Left hindlimb (tissue), 1 donor: Measurements from ENCODE around the gene CACNA1F.

Source experiments
- DNase-seq: peaks from one replicate; pipeline ENCODE4 v3.0.0-alpha.2; 2018

CACNA1F gene

DNA sequence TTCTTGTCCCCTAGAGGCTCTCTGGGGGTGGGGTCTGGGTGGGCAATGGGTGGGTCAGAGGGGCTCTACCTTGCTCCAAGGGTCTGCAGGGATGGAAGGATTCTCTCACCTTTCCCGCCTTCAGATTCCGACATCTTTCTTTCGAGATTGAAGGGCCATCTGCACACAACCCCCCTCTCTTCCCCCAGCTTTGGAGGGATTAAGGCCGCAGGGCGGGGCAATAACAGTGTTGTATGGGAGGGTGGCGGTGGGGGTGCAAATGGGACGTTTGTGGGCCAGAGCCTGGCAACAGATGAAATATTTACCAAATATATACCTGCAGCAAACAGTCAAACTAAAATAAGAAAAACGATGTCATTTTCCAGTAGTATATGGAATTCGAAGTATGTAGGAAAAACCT is at the start of gene CACNA1F:
CACNA1F (minus strand) TSS at position 165 of the 400 bp plus-strand sequence; CDS start at position 134, 31 bp downstream.
- DNase-seq = no peak

DNA sequence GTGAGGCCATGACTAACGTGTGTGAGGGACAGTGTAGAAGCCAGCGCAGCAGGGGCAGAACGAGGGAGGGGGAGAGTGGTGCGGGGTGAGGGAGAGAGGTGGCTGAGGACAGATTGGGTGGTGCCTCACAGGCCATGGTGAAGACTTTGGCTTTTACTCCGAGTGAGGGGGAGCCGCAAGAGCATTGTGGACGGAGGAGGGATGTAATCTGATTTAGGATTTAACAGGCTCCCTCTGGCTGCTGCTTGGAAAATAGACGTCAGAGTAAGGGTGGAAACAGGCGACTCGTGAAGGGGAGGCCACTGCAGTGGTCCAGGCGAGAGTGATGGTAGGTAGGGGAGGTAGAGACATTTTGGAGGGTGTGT is 49.5 kb upstream of the CACNA1F start:
- peak; percentile 36 for DNase-seq

DNA sequence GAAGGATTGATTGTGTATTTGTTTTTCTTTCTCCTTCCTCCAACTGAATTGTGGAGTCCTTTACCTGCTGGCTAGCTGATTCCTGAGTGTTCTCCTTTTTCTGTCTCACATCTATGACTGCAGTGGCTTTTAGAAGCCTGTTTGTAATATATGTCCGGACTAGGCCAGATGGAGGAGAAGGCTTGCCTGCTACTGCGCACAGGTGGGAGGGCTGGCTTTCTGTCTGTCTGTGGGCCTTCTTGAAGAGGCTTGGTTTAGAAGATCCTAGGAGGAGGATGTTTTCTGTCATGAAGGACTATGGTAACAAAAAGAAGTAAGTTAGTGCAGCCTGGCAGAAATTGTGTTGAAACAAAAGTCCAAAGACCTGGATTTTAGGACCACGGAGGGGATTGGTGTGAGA is 44.9 kb upstream of the CACNA1F start:
- no peak for DNase-seq

DNA sequence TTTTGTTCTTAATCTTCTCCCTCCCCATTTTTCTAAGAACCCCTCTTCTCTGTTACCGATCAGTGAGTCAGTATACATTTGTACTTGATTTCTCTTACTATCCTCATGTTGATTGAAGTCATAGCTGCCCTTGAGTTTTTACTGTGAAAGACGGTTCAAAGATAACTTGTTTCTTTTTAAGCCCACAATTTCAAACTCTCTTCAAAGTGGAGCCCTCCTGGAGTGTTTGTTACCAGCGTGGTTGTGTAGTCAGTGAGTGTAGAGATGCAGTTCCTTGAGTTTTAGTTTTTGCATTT is 44.3 kb upstream of the CACNA1F start:
- DNase-seq = no peak

DNA sequence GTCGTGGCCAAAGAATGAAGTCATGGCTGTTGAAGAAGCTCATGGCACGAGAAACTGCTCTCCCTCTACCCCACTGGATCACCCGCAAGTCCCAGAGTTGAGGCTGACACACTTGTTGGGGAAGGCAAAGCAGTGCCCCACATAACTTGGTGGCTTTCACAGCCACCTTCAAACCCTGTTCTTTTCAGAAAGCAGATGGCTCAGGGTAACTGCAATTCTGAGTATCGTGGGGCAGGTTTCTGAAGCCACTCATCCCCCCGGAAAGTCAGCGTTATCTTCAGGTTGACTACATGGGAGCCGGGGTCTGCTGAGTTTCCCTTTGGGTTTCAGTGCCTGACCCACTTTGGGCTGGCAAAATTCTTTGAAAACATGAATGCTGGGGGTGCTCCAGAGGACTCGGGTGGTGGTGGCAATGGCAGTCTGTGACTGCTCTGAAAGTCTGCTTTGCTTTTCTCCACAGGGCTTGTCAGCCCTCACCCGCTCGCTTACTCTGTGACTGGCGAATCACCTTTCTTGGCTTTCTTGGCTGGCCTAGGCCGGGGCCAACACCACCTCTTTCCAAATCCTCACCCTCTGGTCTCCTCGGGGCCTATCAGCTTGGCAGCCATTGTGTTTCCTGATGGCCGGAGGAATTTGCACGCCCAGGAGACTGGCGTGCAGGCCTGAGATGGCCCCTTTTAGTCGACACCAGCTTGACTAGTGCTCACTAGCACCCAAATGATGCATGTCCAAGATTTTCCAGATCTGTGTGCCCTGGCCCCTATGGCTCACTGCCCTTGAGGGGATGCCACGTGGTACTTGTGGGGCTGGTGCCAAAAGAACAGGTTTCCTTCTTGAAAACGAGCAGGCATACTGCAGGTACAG is 43.8 kb upstream of the CACNA1F start:
- DNase-seq = no peak

DNA sequence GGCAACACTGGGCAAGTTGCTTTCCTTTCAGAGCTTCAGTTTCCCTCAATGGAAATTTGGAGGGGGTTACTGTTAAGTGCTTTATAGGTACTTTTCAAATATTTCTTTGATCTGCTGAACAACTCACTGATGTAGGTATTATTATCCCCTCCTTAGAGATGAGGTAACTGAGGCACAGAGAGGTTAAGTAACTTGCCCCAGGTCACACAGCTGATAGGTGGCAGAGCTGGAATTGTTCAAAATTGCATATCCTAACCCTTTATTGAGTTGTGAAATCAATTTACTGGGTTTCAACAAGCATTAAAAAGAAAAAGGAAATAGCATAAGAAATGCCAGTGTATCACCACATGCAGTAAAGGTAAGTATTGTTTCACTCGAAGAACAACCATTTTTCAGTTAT is 43.1 kb upstream of the CACNA1F start:
- DNase-seq = no peak

DNA sequence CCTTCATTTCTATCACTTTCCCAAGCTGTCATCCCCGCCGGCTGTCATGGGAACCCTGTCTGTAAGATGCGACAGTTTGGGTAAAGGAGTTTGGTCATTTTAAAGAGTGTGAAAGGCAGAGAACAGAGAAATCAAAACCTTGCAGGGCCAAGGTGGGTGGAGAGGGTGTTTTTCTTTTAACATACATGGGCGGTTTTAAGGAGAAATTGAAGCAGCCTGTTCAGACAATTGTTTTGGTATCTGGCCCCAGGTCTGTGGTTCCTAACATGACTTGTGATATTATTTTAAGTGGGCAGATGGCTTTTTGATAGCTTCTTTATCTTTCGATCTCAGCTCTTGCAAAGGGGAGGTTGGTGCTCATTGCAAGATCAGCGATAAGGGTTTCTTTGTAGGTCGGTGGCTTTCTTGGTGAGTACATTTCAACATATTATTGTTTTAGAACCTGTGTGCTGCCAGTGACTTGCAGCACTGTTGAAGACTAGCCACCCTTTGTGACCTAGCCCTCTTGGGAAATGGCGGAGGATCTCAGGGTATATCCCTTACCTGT is 40.1 kb upstream of the CACNA1F start:
- DNase-seq = no peak

DNA sequence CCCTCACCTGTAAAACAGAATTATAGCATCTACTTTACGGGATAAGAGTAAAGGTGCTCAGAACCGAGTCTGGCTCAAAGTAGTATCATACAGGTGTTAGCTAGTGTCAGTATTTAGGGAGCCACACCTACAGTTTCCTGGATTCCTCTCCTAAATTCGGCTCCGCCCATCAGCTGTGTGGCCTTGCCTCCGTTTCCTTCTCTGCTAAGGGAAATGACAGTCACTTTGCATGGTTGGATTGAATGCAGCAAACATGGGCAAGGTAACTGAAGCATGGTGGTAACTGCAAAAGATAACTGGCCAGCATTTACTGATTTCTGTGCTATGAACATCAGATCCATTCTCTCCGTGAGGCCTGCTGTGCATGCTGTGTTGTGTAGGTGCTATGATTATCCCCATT is 39.3 kb upstream of the CACNA1F start:
- DNase-seq = no peak

DNA sequence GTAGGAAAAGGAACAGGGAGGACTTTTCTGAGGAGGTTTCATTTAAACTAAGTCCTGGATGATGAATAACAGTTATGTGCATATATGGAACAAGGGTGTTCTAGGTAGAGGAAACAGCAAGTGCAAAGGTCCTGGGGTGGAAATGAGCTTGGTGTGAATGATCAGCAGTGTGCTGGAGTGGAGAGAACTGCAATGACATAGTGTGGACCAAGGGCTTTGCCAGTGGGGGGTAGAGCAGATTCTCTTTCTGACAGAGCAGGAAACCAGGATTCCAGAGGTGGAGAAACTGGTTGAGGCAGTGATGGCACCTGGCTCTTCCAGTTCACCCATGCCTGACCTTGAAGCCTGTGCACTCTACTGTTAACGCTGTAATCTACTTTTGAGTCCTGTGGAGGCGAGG is 38.2 kb upstream of the CACNA1F start:
- DNase-seq = no peak

DNA sequence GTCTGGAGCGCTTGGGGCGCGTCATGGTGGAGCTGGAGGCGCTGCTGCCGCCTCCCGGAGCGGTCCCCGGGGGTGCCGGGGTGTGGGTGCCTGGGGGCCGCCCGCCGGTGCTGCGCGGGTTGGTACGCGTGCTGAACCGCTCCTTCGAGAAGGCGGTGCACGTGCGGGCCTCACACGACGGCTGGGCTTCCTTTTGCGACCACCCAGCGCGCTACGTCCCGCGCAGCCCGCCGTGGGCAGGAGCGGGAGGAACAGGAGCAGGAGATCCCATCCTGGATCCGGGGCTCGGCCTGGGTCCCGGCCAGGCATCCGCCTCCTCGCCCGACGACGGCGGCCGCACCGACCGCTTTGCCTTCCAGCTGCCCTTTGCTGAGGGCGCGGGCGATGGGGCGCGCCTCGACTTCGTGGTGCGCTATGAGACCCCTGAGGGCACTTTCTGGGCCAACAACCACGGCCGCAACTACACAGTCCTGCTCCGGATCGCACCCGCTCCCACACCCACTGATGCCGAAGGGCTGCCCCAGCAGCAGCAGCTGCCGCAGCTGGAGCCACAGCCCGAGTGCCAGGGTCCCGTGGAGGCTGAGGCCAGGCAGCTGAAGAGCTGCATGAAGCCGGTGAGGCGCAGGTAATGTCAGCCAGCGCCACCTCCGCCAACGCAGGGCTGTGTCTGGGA is 37.2 kb upstream of the CACNA1F start:
- DNase-seq = no peak

DNA sequence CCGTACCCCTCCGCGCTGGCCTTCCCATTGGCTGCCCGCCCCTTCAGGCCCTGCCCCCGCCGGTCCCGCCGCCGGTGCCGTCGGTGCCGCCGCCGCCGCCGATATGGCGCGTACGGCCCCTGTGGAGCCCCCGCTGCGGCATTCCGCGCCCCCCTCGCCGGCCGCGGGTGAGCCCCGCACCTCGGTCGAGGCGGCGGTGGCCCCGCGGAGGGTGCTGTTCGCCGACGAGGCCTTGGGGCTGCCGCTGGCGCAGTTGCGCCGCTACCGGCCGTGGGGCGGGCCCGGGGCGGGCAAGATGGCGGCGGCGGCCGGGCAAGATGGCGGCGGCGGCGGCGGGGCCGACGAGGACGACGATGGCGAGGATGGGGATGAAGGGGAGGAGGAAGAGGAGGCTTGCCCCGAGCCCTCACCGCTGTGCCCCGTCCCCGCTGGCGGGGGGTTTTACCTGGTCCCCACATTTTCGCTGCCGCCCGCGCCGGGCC is 36.7 kb upstream of the CACNA1F start, which contains the start of gene PPP1R3F:
PPP1R3F (plus strand) TSS at position 27 of the 482 bp plus-strand sequence; CDS start at position 104, 77 bp downstream.
- DNase-seq = no peak

DNA sequence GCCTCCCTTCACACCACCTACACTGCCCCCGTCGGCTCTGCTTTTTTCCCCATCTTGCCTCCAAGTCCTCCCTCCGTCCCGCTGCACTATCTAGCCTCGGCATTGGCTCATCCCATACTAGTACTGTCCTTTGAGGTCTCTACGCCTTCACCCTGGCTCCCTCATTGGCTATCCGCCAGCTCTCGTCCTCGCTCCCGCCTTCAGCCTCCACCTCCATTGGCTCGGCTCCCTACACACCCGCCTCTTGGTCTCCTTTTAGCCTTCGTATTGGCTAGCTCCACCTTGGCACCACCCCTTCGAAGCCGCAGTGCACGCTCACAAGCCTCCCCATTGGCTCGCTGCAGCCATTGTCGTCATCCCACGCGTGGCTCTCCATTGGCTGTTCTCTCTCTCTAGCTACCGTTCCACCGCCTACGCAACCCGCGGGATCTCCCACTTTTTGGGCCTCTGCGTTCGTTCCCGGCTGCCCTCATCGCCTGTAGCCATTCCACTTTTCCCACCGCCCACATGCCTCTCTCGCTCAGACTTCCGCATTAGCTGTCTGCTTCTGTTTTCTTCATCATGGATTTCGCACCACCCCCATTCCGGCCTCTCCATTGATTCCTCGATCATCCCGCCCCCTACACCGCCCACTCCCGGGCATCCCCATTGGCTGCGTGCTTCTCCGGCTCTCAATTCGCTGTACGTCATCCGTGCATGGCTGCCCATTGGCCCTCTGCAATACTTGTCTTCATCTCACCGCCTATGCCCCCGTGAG is 36.0 kb upstream of the CACNA1F start:
- peak; percentile 97 for DNase-seq

DNA sequence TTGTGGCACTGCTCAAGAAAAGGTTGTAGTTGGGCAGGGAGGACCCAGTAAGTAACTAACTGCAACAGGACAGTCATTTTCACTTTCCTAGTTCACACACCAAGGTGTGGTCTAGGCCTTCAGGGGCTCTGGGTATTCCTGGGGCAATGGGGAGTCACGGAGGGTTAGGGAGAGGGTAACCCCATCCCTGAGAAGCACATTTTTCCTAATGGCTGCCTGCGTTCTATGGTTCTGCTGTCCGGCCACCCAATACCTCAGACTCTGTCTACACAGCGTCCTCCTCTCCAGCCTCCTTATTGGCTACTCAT is 35.5 kb upstream of the CACNA1F start:
- no peak for DNase-seq

DNA sequence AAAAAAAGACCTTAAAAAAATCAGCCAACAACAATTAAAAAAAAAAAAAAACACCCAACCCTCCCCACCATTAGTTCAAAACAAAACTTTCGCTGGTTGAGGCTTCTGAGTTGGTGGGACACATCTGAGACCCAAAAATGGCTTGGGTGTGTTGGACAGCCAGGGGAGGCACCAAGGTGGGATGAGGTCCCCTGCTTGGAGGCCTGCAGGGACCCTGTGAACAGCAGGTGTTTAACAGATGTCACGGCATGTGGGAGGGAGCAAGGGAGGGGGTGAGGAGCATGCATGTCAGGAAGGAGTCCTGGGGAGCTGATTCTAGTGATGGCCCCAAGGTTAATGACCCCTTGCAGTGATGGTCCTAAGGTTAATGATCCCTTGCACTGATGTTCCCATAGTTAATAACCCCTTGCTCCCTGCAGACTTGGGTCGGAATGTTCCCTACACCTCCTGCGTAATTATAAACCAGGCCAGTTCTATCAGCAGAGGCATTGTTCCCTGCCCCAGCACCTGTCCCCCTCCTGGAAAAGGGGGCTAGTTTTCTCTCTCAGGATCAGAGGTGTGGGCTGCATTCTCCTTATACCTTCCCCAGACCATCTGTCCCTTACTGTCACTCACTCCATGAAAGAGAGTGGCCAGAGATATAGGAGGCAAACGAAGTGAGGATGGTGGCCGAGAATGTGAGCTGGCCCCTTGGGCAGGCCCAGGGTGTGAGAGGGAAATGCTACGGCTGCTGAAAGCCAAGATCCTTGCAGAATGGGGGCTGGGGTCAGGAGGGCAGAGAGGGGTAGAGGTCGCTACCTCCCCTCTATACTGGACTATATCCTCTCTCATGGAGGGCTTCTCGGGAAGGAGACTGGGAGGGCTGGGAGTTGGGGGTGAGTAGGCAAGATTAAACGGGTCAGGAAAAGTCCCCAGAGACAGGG is 33.6 kb upstream of the CACNA1F start:
- DNase-seq = no peak

DNA sequence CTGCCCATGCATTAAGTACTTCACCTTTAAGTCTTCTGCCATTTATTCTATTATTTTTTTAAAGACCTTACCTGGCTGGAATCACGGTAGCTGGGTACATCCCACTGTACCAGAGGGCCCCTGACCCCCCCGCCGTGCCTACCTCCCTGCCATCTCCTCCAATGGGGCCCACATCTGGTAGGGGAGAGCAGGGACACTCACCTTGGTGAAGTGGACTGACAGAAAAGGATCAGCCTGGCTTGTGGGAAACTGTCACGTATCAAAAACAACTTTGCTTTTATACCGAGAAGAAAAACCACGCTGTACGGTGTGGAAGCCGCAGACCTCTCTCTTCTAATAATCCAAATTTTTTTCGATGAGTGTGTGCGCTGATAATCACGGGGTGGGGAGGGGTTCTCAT is 31.3 kb upstream of the CACNA1F start, which contains the start of gene FOXP3:
FOXP3 (minus strand) TSS at position 251 of the 400 bp plus-strand sequence. CDS start 6,205 bp downstream, outside the sequence.
- no peak for DNase-seq

DNA sequence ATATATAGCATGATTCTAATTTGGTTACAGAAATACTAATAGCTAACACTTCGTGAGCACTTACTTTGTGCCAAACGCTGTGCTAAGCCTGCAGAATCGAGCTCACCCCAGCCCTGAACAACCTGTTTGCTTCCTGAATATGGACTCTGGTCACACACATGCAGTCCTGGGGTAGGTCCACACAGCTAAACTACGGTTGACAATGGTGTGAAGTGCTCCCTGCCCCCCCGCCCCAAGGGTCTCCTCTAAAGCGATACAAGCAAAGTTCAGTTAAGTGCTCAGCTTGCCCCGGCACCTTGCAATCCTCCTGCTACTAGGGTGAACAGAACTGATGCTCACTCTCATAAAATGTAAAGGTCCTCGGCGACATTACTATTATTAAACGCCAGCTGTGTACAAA is 30.5 kb upstream of the CACNA1F start:
- DNase-seq = no peak

DNA sequence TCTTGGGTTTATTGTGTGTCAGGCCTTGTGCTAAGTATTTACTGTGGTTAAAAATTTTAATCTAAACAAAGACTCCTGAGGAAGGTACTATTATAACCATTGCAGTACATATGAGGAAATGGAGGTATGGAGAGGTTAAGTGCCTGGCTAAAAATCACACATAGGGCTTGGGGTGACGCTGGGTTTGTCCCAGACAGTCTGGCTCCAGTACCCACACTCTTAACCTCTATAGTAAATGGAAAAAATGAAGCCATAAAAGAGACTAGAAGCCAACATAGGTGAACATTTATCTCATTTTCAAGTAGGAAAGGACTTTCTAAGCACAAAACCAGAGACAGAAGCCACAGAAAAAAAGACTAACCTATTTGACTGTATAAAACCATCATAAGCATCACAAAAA is 29.5 kb upstream of the CACNA1F start:
- no peak for DNase-seq

DNA sequence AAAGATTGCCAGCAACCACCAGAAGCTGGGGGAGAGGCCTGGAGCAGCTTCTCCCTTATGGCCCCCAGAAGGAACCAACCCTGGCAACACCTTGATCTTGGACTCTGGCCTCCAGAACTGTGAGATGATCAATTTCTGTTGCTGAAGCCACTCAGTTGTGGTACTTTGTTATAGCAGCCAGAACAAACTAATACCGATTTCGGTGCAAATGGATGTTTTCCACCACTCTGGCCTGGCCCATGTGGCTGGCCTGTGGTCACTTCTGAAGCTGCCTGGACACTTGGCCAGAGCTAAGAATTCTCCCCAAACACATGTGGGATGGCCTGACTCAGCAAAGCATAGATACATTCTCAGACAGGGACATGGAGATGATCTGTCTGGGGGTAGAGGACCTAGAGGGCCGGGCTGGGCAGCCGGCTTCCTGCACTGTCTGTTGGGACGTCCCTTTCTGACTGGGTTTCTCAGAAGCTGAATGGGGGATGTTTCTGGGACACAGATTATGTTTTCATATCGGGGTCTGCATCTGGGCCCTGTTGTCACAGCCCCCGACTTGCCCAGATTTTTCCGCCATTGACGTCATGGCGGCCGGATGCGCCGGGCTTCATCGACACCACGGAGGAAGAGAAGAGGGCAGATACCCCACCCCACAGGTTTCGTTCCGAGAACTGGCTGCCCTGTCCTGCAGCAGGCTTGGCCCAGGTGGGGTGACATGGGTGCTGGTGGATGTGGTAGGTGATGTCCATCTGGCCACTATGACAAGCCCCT is 27.3 kb upstream of the CACNA1F start:
- no peak for DNase-seq

DNA sequence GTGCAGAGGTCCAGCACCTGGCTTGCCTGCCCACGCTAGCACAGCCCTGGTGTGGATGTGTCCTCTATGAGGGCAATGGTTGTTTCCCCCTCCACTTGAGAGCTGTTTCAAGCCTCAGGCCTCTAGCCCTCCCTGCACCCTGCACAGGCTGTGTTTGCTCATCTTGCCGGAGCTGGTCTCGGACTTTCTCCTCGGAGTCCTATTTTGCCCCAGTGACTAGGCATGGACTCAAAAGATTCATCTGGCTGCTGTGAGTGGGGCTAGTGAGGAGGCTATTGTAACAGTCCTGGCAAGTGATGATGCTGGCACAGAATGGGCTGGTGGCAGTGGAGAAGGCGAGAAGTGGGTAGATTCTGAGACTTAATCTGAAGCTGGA is 25.6 kb upstream of the CACNA1F start:
- no peak for DNase-seq

DNA sequence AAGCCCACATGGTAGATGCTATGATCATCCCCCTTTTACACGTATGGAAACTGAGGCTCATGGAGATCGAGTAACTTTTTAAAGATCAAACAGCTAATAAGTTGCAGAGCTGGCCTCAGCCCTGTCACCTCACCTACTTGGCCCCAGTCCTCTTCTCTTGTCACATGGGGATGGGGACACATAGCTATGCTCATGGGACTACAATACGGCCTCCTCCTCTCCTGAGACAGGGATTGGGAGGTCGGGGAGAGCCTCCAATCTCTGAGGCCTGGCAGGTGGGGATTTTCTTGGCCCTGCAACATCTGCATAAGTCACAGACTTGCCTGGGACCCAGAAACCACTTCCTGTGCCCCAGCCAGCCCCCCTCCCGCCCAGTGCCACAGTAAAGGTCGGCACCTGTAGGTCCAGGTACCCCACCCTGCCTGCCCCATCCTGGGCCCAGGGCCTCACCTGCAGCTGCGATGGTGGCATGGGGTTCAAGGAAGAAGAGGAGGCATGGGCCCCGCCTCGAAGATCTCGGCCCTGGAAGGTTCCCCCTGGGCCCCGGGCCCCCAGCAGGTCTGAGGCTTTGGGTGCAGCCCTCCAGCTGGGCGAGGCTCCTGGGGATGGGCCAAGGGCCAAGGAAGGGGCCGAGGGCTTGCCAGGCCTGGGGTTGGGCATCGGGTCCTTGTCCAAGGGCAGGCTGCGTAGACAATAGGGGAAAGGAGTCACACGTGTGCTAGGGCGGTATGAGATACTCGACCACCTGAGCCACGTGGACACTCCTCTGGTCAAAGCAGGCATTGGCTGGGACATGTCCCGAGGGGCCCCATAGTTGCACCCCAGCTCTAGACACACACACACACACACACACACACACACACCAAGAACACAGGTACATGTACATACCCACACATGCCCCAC is 25.0 kb upstream of the CACNA1F start:
- no peak for DNase-seq
